GM19397 (cell line): Measurements from ENCODE around the gene IQCE.
"Not testable (repeated sequence)": the region's sequence is repeated elsewhere in the genome, so short reads cannot be mapped to it uniquely, and the experiment has no call there.

ENCODE experiments used
- ATAC-seq: cut with Tn5 transposase; IDR thresholded peaks from one replicate; pipeline ENCODE4 v1.9.1; 2021; ENCODE audit warnings: mild to moderate bottlenecking, moderate library complexity; ENCODE audit not compliant: unreplicated experiment

IQCE gene

DNA sequence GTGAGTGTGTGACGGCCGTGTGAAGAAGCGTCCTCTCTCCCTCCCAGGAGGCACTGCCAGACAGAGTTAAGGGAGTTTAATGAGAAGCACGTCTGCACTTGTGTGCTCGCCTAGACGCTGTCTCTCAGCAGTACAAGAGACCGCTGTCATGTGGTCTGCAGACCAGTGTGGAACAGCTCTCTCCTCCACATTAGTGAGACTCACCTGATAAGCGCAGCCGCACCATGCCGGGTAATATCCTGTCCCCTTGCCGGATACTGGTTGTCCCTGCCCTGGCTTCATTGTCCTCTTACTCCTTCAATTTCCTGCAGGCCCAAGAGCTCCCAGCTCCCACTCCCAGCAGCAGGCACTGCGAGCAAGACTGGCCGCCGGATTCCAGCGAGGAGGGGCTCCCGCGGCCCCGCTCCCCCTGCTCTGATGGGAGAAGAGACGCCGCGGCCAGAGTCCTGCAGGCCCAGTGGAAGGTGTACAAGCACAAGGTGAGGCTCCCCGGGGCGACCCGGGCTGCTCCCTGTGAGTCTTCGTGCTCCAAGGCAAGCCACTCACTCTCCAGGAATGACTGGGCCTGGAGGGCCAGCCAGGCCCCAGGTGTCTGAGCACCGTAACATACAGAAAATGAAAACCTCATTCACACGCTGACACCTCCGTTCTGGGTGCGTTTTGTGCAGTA, 39.5 kb downstream of the IQCE start:
- no peak for ATAC-seq

DNA sequence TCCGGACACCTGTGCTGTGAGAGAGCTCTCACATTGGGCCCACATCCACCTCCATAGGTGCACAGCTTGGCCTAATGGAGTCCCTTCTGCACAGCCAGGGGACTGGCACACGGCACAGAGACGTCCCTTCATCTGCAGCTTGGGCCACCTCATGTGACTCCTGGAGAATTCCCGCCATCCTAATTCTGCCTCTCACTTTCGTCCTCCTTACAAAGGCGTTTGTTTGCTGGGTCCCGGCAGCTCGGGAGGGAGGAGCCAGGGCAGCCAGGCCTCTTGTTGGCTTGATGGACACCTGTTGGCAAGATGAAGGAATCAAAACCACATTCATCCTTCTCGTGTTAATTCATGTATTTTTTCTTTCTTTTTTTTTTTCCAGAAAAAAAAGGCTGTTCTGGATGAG, 42.3 kb downstream of the IQCE start:
- ATAC-seq: no peak

DNA sequence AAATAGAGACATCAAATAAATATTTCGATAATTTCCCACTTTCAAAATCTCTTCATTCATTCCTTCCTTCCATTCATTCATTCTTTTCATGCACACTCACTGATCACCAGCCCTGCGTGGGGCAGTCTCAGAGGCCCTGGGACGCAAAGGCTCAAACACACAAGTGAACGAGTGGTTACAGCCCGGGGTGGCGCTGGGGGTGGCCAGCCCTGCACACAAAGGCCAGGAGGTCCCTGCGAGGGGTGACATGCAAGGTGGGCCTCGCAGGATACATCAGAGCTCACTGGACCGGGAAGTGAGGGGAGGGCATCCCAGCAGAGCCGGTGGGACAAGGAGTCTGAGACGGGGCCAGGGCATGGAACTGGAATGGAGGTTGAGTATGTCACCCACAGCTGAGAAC, 43.1 kb downstream of the IQCE start:
- ATAC-seq: no peak

DNA sequence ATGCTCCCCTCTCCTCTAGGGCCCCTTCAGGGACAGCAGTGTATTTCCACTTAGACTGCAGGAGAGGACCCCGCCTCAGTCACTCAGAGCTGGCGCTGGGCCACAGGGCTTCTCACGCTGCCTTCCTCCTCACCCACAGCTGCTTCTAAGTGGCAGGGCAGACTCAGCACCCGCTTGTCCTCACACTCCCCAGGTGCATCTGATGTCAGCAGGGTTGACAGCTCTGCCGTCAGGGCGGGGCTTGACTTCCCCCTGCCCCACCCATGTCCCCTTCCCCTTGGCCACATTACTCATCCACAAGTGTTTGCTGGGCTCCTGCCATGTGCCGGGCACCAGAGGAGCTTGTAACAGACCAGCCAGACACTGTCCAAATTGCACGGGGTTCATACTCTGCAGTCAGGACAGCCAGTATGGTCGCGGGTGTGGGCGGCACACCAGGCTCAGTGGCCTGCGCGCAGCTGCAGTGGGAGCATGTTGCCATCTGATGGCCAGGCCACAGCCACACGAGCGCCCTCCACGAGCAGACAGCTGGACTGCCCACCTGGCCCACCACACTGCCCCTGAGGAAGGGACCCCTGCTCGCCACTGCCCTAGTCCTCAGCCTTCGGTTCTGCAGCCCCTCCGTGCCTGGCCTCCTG, 43.7 kb downstream of the IQCE start:
- ATAC-seq: no peak

DNA sequence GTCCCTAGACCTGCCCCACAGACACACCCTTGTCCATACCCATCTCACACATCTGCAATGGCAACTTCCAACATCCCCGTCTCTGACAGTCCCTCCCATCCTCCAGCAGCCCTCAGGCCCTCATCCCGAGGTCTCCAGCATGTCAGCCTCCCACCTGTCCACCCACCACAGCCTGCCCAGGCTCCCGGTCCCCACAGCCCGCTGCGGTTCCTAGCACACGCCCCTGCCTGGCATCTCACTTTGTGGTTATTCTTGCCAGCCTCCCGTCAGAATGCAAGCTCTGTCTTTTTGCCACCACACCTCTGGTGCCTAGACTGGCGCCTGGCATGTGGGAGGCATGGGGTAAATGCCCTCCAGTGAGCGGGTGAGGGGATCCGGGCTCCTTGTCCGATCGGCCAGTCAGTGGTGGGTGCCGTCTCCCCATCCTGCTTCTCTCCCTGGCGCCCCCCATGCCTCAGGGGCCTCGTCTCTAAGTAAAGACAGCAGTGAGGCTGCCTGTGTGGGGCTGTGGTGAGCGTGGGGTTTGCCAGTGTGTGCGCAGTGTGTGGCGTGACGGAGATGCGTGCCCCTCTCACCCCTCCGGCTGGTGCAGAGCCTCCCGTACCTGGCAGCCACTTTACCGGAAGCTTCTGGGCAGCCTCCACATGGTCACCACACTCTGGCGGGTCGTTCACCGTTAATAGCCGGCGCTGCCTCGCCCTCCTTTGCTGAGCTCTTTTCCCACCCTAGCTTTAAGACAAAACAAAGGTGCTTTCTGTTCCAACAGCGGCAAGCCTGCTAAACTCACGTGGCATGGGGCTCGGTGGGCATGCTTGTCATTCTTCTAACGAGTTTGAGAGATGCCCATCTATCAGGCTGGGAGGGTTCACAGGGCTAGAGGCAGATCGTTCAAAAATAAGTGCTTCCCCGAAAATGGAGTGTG, 44.5 kb downstream of the IQCE start:
- ATAC-seq: no peak

DNA sequence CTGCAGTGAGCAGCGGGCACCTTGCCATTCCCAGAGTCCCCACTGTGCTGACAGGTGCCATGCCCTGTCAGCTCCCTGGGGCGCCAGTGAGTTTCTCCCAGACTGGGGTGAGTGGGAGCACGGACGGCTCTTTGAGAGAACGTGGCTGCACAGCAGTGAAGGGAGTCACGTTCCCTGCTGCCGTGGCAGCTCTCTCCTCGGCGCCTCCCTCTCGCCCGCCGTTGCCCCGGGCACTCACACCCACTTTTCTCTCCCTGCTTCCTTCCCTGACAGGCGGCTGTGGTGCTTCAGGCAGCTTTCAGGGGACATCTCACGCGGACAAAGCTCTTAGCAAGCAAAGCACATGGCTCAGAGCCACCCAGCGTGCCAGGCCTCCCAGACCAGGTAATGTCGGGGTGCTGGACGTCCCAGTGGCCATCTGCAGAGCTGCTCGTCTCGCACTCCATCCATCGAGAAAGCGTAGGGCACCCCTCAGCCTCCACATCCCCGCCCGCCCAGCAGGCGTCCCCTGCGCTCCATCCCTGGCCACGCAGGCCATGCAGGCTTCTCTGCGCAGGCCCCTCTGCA, 45.9 kb downstream of the IQCE start:
- no peak for ATAC-seq

DNA sequence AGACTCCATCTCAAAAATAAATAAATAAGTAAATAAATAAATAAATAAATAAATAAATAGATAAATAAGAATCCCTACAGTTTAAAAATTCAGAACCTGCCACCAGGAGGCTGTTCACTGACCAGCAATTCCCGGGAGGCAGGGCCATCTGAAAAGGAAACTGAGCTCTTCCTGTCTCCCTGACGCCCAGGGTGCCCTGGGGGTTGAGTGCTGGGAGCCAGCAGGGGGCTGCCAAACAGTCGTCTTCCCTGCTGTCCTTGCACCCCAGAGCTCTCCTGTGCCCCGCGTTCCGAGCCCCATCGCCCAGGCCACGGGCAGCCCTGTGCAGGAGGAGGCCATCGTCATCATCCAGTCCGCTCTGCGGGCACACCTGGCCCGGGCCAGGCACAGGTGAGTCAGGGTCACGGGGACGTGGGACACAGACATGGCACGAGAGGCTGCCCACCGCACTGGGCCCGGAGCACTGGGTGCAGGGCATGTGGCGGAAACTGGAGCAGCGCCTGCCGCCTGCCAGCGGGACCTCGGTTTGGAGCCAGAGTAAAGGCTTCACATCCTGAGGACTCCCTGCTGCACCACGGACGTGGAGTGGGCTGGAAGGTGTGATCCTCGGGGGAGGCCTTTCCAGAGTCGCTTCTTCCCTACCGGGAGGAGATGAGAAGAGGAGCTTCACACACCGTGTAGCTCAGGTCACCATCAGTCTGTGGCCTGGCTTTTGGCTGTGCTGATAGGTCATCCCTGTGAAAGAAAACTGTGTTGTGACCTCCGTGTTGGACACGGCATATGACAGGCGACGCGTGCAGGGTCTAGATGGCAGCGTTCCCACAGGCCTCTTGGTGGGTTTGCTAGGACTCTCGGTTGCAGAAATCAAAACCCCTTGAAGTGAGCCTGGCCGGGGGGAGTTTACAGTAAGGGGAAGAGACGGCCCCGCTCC, 47.1 kb downstream of the IQCE start:
- ATAC-seq: no peak

DNA sequence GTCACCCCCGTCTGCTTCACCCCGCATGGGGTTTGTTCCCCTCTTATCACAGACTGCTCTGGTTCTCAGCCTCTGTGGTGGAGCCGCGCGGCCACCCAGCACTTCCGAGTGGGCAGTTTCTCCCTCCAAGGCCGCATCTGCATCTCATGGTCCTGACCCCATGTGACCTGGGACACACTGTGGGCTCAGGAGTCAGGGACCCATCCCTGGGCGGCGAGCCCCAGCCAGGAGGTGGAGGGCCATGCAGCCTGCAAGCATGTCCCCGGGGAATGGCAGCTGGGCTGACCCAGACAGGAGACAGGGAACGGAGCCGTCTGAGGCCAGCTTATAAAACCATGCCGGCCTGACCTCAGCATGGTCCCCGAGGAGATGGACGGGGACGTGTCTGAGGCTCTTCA, 47.8 kb downstream of the IQCE start:
- ATAC-seq: no peak

DNA sequence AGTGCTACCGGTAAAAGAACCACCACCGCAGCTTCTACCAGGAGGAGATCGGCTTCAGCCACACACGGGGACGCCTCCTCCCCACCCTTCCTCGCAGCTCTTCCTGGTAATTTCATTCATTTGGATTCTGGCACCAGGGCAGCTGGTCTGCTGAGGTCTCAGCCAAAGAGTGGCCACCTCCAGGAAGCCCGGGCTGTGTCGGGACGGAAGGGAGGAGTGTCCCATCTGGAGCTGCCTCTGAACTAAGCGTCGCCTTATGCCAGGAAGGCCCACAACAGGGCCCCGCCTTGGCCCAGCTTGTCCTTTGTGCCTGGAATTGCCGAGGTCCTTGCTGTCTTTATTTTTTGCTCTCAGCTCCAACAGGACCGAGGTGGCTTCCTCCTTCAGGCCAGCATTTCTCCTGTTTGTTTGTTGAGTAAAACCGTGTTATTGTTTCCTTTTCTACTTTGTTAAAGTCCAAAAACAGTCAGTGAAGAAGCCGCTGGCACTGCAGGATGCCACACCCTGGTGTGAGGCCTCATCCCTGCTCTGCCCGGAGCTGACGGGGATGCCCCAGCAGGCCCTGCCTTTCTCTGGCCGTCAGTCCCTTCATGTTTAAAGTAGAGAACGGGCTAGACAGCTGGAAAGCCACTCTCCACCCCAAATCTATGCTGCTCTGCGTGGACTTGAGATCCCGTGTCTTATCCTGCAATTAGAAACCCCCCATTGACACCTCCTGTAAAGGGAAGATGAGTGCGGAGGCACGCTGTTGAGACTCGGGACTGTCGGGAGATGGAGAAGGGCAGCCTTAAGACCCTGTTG, 48.5 kb downstream of the IQCE start:
- no peak for ATAC-seq

DNA sequence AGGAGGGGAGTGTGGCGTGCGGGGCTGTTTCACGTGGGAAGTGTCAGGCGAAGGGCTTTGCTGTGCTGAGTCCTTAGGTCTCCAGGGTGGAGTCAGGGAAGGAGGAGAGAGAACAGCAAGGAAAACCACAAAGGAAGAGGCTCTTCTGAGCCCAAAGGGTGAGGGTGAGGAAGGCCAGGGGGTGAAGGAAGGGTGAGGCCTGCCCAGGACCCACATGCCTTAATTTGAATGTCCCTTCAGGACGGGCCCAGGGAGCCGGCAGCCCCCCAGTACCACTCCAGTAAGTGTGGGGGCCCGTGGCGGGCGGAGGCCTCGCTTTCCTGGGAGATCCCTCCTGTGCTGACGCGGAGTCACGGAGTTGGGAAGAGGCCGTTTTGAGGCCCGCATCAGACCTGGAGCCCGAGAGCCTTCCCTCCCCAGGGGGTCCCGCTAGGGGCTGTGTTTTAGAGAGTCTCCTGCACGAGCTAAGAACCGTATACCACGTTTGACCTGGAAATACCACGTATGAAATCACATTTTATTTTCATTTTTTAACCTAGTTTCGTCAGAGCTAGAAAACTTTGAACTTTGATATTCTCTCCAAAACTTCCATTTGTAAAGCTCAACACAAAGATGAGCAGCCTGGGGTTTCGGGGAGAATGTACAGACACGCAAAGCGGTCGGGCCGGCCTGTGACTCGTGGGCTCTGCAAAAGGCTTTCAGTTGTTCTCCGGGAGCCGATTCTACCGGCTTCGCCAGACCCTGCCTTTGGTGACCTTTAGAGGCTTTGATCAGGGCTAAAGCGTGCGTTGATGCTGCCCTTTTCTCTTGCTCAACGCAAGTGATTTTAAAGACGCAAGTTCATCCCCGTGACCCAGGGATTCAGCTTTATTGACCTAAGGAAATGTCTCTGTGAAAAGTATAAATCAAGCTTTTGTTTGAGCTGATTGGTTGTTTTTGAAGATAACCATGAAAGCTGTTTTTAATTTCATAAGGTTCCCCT, 49.4 kb downstream of the IQCE start:
- no peak for ATAC-seq

DNA sequence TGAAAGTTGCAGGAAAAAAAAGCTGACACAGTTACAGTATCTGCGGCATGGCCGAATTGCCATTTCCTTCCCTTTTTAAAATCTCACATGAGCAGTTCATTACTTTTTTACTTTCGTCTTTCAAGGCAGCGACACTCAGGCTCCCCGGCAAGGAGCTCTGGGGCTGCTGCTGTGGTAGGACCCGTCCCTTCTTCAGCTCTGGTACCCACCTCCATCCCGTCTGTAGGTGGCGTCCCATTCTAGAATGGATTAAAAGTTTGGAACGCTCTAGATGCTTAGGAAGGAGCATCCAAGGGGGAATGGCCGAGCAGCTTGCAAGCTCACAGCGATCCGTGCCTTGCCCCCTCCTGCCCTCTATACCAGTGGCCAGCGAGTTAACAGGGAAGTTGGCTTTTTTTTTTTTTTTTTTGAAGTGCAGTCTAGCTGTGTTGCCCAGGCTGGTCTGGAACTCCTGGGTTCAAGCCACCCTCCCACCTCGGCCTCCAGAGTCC, 50.2 kb downstream of the IQCE start:
- no peak for ATAC-seq

DNA sequence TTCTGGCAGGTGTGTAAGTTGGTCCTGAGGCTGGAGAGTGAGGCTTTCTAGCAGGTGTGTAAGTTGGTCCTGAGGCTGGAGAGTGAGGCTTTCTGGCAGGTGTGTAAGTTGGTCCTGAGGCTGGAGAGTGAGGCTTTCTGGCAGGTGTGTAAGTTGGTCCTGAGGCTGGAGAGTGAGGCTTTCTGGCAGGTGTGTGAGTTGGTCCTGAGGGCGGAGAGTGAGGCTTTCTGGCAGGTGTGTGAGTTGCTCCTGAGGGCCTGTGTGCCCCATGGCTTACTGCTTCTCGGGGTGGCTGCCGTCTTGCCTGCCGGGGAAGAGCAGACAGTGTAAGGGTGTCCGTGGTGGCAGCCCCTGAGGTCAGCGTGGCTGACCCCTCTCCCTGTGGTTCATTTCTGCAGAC, 50.9 kb downstream of the IQCE start:
- ATAC-seq: not testable (repeated sequence)

DNA sequence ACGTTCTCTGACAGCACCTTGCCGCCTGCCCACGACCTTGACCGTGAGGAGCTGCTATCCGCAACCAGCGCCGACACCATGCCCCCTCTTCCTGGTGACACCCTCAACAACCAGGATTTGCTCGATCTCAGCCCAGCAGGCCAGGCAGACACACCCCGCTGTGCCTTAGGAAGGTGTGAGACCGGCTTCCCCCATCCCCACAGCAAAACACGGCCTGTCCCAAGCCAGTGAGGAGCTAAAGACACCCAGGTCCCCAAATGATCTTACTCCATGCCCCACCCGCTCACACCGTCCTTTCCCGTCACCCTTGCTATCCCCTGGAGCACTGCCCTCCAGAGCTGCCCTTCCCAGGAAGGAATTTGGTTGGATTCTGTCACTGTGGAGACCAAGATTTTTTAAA, 51.7 kb downstream of the IQCE start:
- ATAC-seq: no peak

DNA sequence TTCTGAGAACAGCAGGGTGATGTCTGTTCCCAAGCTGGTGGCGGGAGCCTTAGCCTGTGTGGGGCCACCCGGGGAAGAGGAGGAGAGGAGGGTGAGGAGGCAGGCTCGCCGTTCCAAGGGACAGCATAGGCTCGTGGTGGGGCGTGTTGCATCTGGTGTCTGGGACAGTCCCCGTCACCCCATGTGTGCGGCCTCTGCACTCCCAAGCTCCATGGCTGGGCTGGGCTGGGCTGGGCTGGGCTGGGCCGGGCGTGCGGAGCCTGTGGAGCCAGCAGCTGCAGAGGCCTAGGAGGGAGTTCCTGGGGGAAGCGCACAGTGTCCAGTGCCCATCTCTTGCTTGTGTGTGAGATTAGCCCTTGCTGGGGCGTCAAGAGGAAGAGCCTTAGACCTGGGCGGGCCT, 52.1 kb downstream of the IQCE start:
- no peak for ATAC-seq

DNA sequence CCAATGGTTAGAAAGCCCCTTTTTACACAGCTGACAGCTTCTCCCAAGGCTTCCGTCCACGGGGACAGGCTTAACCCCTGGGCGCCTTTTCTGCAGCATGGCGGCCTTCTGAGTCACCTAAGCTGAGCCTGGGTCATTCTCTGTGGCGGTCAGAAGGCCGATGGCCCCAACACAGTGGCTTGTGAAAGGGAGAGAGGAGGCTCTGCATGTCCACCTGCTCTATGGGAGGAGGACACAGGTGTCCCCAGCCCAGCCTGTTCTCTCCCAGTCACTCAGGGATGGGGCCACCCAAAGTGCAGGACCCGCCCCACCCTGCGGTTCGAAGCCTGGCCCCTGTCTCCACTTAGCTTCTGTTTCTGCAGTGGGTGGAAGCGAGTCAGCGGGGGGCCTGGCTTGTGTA, 52.6 kb downstream of the IQCE start:
- no peak for ATAC-seq

DNA sequence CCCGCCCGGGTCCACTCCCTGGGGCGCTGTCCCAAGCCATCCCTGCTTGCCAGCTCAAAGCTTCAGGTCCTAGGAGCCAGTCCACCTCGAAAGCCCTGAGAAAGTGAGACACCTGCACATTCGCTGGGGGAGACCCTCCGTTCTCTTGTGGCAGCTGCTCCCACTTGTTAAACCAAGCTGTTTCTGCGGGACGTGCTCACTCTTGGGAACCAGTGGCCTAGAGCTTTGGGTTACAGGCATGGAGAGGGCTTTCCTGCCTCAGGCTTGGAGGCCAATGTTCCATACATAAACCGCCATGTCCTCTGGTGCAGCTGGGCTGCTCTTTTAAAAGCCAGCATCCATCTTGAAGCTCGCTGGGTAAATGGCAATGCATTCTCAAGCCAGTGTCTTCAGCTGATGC, 53.1 kb downstream of the IQCE start:
- ATAC-seq: no peak

DNA sequence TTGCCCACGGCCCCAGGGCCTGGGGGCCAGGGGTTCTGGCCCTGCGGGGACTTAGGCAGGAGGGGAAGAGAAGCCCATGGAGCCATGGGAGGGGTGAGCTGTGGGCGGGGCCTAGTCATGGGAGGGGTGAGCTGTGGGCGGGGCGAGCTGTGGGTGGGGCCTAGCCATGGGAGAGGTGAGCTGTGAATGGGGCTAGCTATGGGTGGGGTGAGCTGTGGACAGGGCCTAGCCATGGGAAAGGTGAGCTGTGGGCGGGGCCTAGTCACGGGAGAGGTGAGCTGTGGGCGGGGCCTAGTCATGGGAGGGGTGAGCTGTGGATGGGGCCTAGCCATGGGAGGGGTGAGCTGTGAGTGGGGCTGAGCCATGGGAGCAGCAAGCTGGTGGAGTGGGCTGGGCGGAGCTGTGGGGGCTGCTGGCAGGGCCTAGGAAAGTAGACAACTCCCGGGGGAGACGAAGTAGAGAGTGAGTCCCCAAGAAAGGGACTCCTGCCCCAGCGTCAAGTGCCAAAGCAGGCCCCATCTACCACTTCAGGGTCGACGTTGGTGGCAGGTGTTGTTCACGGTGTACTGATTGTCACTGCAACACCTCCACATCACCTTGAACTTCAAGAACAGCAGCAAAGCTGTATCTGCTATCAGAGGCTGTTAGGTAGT, 53.8 kb downstream of the IQCE start:
- no peak for ATAC-seq
